HPDE6-E6E7 (cell line): ENCODE measurements around the gene ERG.

ENCODE experiments used
- DNase-seq: peaks from one replicate; pipeline ENCODE4 v3.0.0; 2011; ENCODE audit warnings: missing footprints; ENCODE audit errors: extremely low spot score

ERG gene

DNA sequence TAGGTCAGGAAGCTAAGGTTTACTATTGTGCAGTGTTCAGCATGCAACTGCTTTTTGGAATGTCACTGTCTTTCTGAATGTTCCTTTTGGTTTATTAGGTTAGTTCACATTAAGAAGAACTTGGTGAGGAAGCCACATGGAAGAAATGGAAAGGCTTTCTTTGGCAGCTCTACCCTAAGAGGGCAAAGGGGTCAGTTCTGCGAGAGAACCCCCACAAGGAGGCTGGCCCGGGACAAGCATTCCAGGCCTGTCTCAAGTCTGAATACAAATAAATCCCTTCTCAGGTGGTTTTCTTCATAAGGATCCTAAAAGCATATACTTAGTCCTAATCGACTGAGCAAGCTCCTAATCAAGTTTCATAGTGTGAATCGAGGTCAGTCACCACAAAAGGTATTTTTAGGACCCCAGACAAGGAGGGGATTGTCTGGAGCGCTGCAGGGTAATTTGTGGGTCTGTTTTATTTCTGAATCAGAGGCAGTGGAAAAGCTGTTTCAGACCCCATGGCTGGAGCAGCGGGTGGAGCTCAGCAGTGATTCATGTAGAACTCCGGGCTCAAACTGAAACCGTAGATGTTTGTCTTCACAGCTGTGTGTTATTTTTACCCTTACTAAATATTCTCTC is 63.3 kb downstream of the ERG start:
- DNase-seq: peak; percentile 17

DNA sequence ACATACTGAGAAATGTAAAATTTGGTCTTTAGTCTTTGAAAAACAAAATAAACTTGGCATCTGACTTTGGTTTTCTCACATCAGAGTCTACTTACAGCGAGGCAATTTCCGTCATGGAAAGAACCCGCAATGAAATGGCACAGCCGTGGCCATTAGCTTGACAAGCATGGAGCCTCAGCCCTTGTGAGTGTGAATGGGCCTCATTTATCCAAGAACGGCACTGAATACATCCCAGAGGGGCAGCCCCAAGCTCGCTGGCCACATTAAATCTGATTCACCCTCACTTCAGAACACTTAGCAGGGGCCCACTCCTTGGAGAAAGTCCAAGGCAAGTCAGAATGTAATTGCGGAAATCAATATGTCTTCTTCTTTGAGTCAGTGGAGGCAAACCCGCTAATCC is 64.8 kb downstream of the ERG start:
- DNase-seq: no peak

DNA sequence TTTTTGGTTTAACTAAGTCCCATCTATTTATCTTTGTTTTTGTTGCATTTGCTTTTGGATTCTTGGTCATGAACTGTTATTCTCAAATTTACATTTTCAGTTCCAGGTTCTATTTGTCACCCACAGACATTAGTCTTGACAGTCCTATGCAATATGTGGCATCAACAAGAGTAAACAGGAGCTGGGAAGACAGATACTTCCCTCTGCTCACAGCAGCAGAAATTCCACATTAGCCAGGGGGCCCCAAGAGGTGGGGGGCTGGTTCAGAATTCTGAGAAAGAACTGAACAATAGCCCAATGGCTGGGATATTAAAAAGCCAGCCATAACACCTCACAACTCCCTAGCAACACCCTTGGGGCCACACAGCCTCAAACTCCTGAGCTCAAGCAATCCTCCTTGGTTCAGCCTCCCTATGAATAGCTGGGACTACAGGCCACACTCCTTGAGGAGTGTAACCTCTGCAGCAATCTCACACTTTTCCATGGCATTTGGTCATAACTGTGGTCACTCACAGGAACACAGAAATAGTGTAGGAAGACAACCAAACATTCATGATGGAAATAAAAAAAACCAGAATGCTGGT is 67.8 kb downstream of the ERG start:
- no peak for DNase-seq

DNA sequence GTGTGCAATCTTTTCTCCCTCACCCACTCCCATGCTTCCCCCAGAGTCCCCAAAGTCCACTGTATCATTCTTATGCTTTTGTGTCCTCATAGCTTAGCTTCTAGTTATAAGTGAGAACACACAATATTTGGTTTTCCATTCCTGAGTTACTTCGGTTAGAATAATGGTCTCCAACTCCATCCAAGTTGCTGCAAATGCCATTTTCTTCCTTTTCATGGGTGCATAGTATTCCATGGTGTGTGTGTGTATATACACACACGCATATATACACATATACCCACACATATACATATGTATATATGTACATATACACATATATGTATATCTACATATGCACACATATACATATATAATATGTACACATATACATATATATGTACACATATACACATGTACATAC is 69.3 kb downstream of the ERG start:
- DNase-seq: no peak

DNA sequence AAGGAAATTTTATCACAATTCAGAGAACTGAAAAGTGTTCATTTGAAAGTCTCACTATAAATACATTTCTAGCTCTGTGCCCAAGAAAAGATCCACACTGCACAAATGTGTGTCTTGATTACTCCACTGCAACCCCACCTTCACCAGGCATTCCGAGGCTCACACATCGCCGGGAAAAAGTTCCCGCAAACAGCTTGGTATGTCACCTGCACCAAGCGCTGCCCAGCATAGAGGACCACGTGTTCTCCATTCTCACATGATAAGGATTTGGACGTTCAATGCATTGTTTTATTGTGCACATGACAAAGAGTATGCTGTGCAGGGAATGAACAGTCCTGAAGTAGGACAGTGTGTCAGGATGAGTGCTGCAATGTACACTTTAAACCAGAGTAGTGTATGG is 70.1 kb downstream of the ERG start:
- DNase-seq: no peak

DNA sequence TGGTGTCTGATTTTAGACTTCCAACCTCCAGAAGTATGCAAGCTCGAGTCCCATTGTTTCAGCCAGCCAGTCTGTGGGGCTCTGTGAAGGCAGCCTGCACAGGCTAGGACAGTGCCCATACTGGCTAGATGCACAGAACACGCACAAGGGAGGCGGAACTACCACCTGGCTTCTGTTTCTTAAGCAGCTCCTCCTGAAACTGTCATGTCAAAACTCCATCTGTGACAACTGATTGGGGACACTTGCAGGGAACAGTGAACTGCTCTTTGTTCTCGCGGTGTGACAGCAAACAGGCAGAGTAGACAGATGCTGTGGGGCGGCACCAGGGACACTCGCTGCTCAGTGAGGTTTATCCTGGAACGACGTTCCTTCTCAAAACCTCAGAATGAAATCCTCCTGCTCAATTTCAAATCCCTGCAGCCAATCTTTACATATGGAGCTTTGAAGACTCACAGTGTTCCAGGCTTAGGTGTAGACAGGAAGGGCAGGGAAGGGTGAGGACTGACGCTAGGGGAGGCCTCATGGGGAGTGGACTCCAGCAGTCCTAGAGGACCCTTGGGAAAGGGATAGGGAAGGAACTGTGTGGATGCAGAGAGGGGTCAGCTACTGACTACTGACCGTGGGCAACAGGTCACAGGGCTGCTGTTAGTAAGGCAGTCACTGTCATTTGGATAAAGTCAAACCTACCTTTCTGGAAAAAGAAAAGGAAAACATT is 73.8 kb downstream of the ERG start:
- no peak for DNase-seq

DNA sequence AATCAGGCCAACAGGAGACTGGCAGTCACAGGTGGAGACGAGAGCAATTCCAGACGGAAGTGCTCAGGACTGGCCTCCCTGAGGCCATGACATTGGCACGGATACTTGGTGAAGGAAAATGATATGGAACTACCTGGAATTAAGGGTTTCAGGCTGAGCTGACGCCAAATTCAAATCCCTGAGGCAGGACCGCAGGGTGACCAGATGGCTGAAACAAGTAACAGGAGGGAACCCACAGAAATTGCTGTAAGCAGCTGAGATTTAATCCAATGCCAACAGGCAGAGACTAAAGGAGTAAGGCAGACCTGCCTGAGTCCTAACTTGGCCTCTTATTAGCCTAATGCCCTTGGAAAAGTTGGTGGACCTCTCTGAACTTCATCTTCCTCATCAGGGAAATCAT is 76.2 kb downstream of the ERG start:
- no peak for DNase-seq

DNA sequence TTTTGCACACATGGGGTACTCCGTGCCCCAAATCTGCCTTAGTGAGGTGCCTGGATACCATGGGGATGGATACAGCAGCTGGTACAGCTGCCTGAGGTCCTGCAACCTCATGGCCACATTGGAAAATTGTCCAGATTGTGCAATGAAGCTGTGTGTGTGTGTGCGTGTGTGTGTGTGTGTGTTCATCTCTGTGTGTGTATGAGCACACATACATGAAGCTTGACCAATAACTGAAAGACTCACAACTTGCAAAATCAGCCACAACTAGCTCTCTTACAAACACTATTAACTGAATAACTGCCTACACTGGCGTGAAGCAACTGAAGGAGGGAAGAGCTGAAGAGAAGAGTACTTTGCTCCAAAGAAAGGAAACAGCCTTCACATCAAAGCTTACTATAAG is 78.1 kb downstream of the ERG start:
- DNase-seq: no peak

DNA sequence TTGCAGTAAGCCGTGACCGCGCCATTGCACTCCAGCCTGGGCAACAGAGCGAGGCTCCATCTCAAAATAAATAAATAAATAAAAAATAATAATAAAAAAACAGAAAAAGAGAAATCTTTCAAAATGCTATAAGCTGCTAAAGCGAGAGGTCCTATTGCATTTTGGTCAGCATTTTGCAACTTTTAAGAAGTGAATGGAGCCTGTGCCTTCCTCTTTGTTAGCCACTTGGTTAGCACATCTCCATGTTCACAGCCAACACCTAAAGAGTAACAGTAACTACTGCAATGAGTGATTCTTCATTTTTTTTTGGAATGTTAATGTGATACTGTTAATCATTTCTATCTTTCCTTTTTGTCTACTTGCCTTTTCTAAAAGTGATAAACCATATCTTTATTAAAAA is 80.6 kb downstream of the ERG start:
- no peak for DNase-seq

DNA sequence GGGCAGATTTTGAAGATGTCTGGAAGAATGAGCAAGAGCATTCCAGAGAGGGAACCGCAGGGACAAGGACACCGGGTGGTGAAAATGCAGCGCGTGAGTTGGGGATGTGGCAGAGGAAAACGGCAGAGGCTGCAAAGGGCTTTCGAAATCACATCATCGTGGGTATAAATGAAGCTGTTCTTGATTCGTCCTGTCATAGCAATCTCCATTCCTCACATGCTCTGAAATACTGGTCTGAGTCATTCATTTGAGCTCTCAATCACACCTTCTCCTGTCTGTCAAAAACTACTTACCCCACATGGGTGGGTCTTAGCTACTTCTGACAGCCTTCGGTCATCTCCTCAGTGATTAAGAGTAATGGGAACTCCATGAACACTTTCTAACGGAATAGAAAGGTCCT is 81.5 kb downstream of the ERG start:
- DNase-seq: no peak

DNA sequence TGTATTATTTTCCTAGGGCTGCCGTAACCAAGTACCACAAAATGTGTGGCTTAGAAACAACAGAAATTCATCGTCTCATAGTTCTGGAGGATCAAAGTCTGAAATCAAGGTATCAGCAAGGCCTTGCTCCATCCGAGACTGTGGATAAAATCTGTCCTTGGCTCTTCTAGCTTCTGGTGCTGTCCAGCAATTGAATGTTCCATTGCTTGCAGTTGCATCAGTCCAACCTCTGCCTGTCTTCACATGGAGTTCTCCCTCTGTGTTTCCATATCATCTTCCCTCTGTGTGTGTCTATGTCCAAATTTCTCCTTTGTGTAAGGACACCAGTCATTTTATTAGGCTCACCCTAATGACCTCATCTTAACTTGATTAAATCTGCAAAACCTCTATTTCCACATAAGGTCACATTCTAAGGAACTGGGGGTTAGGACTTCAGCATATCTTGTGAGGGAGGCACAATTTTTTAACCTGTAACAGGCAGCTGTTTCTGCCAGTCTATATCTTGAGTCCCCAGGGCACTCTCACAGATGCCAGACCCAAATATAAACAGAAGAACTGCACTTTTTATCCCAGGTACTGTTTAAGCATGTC is 84.2 kb downstream of the ERG start:
- DNase-seq: no peak

DNA sequence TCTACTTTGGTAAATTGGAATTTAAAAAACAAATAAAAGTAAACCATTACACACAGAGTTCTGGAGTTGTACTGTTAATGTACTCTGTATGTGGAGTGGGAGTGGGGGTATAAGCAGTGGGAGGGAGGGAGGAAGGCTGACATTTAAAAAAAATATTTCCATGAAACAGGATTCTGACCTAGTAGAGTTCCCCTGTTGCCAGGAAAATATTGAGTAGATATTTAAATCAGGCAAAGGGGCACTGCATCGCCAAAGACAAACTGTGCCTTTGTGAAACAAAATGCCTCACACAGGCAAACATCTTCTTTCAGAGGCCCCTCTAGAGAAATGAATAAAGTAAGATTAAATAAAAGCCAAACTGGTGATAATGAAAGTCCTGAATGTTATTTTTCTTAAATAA is 87.8 kb downstream of the ERG start:
- no peak for DNase-seq

DNA sequence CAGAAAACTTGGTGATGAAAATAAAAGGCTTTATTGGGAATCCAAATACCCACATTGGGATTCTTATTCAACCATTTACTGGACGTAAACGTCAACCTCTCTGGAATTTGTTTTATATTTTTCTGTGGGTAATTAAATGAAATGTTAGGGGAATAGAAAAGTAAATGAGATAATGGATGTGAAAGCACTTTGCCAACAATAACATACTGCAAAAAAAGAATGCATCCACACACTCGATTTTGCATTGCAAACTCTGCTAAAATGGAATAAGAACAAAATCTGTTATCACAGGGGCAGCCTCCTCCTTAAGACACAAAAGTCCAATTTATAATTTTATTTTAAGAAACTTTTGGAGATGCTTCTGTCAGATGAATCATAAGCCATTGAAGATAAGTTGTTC is 88.4 kb downstream of the ERG start:
- DNase-seq: no peak

DNA sequence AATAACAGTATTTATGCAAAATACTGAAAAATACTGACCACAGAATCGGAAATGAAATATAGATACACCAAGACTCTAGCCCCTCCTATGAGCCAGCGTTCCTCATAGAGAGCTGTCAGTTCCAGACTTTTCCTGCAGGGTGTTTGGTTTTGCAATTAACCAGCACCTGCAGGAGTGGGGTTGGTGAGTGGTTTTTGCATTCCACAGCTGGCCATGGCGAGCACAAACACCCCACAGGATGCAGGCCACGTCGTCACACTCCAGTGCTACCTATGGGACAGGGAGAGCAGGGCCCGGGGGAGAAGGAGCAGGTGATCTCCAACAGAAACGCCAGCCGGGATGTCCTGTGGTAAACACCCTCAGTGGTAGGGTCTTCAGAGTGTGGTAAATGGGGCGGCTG is 94.1 kb downstream of the ERG start:
- DNase-seq: no peak

DNA sequence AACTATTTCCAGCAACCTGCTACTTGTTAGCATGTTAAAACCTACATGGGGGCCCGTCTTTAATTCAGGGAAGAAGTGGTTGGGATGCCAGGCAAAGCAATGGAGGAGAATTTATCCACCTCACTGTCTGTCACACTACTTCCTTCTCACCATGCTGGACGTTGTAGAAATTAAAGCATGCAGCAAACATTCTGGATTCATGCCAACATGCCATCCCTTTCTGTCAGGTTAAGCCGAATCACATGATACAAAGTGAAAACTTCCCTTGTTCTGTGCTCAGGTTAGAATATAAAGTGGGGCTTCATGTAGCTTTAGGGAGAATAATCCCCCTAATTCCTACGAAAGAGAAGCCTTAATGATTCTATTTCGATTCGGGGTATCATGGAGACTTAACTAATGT is 95.5 kb downstream of the ERG start:
- no peak for DNase-seq

DNA sequence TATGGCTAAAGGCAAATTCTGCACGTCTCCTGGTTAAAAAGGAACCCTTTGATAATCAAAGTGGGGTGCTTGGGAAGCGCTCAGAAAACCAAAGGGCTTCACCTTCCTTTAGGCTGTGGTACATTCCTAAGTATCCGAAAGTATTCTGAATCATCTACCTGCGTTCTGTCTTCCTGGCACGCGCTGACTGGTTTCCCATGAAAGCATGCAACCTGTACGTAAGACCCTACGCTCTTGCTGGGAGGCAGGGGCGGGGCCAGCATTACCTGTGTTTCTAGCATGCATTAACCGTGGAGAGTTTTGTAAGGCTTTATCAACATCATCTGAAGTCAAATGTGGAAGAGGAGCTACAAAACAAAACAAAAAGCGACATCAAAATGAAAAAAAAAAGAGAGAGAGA is 96.0 kb downstream of the ERG start:
- DNase-seq: no peak

DNA sequence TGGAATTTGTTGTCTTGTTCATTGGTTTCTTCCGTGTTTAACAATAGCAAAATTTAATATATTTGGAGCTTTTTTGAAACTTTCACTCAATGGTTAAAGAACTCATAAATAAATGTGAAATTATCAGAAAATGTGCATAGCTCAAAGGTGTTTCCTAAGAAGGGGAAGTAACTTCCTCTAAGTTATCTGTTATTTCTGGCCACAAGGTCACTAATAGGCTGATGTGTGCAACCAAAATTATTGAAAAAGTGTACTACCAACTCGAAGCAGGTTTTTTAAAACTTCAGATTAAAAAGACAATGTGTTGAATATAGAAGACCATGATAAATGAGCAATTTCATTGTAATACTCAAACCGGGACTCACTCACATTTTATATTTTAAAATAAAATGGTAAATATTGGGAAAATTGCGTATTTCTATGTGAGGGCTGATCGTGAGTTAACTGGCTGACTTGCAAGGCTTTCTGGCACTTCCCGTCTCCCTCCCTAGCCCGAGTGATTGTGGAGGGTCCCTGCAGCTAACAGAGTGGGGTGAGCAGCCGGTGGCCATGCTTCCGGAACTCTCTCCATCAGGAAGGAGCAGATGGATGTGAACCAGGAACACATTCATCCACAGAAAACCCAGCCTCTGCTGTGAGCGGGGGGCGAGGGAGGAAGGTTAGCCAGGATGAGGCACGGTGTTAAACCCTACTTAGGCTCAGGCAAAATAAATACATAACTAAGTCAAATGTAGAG is 96.9 kb downstream of the ERG start:
- no peak for DNase-seq

DNA sequence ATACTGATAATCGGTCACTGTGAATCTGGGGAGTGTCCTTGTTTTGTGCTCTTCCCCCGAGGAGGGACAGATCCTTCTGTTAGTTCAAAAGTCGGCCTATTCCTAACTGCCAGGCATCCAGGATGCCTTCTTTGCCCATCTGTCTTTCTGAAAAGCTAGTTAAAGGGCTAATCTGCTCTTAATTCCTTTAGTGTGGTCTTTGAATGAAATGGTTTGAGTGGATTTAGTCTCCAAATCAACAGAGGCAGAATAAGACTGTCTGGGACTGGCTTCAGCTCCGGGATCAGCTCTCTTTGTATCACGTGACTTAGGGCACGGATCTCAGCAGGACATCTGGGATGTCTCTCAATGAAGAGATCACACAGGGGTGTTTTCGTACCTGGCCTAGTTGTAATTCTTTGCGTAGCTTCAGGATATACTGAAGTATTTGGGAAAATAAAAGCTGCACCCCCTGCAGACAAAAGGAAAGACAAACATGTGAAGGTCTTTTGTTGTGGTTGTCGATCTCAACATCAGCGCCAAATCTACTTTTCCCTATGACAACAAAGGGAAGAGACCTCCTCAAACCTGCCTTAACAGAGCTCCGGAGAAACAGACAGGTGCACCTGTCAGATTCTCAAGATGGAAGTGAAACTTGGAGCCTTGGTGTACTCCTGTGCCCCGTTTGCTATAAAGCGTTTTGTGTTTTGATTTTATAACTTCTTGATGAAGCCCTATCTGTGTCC is 97.9 kb downstream of the ERG start:
- no peak for DNase-seq

DNA sequence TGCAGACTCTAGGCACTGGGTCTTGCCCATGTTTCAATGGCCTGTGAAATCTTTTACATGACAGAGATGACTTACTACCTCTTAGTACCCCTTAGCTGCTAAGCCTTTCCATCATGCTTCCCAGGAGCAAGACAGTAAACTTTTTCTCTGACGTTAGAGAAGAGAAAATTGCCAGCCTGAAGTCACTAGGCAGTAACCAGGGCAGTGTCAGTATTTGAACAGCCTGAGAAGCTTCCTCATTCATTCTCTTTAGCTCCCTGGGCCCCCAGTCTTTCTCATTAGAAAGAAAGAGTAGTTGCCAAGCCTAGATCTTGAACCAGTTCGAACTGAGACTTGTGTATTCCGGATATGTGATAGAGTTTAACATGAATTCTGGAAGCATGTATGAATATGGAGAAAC is 99.2 kb downstream of the ERG start:
- DNase-seq: no peak

DNA sequence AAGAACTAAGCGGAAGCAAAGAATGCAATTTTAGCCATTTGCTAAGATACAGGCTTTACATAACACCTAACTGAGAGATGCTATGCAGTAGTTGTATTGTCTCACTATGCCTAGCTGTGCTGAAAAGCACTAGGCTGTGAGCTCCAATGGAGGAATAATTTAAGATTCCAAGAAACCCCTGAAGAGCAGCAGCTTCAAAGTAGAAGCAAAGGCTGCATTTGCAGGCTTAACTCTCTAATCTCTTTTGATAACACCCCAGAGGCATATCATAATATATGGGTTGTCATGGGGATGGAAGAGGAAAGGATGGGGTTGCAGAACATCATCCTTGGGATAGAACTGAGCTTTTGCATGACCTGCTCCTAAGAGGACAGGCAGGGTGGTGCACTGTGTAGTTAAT is 102.0 kb downstream of the ERG start:
- DNase-seq: no peak

DNA sequence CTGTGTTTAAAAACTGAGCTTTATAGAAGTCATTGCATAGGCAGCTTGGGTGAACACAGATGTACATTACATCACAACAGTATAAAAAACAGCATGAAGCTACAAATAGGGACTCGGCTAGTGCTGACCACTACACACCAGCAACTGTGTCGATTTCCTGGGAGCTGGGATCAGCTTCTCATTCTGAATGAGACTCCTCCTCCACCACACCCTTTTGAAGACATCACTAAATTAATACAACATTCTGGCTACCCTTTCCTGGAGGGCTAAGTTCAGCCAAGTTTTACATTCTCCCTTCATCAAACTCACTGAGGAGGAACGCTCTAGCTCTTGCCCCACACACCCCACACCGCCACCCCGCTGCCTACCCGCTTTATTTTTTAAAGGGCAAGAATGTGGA is 102.7 kb downstream of the ERG start:
- no peak for DNase-seq

DNA sequence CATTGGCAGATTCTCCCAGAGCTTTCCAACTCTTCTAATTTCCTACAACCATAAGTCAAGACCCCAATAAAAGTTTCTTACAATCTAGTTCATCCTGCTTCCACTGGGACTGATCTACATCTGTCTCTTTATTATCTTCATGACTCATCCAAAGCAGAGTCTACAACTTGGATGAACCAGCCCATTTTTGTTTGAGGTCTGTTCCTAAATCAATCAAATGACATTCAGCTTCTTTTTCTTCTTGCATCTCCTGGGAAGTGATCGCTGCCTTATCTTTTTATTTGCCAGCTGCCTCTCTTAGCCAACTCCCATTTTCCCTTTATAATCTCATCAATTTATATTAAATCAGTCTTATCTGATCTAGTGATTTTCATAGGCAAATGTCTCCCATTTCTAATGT is 105.6 kb downstream of the ERG start:
- DNase-seq: no peak
